GM19467 (cell line): ENCODE data around the gene RGS14.
"Not testable (repeated sequence)": the region's sequence is repeated elsewhere in the genome, so short reads cannot be mapped to it uniquely, and the experiment has no call there.

Source experiments
- ATAC-seq: cut with Tn5 transposase; IDR thresholded peaks from one replicate; pipeline ENCODE4 v1.9.1; 2021; ENCODE audit warnings: mild to moderate bottlenecking, moderate library complexity; ENCODE audit not compliant: unreplicated experiment

The RGS14 gene

DNA sequence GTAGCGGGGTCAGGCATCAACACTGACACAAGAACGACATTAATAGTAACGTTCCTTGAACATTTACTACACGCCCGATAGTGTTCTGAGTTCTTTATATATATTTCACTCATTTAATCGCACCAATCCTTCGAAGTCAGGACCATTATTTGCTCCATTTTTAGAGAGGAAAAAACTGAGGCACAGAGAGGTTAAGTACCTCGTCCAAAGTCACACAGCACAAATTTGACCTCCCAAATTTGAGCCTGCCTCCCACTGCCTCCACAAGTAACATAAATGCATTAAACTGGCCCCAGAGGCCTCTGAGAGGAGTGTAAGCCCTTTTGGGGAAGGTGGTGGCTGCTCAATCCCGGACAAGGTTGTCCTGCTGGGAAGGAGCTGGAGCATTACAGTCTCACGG lies 5.8 kb downstream of the RGS14 start:
- no peak for ATAC-seq

DNA sequence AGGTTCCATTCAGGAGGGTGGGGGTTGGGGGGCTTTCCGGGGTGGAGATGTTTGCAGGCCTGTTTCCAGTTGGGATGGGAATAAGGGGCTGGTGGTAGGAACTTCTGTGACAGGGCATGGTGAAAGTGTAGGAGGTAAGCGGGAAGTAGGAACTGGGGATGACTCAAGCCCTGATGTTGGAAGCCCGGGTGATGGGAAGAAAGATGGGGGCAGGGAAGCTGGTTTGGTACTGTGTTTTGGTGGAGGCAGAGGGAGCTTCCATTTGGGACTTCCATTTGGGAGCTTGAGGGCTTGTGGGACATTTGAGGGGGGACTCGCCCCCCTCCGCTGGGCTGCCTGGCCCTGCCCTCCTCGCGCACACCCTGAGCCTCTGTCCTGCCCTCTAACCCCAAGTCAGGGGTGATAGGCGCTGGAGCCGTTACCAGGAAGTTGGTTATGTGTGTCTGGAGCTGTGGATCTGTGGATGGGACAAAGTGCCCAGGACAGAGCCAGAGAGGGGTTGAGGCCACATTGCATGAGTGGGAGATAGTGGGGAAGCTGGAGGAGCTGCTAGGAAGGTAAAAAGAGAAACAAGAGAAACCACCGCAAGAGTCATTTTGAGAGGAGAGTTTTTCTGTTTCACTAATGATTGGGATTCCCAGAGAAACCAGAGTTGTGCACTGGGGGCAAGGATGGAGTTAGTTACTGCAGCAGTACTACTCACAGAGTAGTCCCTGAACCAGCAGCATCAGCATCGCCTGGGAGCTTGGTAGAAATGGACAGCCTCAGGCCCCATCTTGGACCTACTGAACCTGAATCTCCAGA lies 6.6 kb downstream of the RGS14 start:
- no peak for ATAC-seq

GRCh38 chr5:177365845-177366527 lies 8.3 kb downstream of the RGS14 start:
- ATAC-seq, result no peak

DNA sequence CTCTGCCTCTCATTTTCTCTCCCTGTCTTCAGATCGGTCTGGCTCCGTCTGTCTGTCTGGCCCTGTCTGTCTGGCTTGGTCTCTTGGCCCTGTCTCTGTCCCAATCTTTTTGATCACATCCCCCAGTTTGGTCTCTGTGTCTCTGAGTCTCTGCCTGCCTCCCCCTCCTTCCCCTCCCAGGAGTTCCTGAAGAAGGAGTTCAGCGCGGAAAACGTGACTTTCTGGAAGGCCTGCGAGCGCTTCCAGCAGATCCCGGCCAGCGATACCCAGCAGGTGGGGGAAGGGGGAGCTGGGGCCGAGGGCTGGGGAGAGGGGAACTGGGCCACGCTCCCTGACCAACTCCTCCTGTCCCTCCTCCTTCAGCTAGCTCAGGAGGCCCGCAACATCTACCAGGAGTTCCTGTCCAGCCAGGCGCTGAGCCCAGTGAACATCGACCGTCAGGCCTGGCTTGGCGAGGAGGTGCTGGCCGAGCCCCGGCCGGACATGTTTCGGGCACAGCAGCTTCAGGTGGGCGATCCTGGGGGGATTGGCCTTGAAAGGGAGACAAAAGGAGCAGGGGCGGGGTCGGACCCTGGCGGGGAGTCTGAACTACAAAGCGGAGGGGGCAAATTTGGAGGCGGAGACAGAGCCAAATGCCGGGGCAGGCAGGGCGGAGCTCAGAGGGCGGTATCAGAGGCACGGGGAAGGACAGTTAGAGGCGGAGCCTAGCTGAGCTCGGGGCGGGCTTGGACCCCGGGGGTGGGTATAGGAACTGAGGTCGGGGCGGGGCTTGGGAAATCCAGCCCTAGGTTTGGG lies 9.0 kb downstream of the RGS14 start:
- no peak for ATAC-seq

DNA sequence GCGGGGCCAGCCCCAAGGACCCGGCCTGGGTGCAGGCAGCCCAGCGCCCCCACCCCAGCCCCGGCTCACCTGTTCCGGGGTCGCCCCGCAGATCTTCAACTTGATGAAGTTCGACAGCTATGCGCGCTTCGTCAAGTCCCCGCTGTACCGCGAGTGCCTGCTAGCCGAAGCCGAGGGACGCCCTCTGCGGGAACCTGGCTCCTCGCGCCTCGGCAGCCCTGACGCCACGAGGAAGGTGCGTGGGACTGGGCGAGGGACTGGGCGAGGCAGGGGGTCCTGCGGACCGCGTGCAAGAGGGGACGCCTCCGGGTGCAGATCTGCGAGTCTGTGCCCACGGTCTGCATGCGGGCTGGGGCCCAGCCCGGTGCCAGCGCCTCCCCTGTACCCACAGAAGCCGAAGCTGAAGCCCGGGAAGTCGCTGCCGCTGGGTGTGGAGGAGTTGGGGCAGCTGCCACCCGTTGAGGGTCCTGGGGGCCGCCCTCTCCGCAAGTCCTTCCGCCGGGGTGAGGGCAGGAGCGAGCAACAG lies 9.7 kb downstream of the RGS14 start:
- ATAC-seq, result no peak

DNA sequence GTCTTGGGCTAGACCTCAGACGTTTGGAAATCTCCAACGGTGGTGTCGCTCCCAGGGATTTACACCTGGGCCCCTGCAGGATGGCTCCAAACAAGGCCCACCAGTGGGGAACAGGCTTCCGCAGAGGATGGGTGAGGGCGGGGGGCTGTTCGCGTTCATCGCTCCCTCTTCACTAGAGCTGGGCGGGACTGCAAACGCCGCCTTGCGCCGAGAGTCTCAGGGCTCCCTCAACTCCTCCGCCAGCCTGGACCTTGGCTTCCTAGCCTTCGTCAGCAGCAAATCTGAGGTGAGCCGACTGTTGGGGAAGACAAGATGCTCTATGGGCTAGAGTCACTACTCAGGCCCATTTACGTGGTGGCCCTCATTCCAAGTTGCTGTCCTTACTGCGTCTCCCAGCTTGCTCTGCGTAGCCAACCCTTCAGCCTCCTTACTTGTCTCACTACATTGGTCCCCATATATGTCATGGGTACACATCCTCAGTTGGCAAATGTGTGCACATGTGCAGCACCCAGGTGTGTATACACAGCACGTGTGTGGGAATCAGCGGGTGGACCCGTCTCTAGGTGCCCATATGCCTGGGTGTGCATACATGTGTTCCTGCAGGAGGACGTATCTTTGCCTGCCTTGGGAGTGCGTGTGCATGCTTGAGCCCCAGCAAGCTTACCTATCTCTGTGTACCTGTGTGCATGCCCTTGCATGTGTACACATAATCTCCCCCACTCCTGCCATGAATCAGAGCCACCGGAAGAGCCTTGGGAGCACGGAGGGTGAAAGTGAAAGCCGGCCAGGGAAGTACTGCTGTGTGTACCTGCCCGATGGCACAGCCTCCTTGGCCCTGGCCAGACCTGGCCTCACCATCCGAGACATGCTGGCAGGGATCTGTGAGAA lies 10.5 kb downstream of the RGS14 start:
- no peak for ATAC-seq

GRCh38 chr5:177368869-177369644 lies 11.3 kb downstream of the RGS14 start:
- no peak for ATAC-seq

- ATAC-seq, result no peak
These were observed 12.1 kb downstream of the RGS14 start for GRCh38 chr5:177369645-177370440.

- no peak for ATAC-seq
These were observed 12.9 kb downstream of the RGS14 start for GRCh38 chr5:177370488-177371119.

DNA sequence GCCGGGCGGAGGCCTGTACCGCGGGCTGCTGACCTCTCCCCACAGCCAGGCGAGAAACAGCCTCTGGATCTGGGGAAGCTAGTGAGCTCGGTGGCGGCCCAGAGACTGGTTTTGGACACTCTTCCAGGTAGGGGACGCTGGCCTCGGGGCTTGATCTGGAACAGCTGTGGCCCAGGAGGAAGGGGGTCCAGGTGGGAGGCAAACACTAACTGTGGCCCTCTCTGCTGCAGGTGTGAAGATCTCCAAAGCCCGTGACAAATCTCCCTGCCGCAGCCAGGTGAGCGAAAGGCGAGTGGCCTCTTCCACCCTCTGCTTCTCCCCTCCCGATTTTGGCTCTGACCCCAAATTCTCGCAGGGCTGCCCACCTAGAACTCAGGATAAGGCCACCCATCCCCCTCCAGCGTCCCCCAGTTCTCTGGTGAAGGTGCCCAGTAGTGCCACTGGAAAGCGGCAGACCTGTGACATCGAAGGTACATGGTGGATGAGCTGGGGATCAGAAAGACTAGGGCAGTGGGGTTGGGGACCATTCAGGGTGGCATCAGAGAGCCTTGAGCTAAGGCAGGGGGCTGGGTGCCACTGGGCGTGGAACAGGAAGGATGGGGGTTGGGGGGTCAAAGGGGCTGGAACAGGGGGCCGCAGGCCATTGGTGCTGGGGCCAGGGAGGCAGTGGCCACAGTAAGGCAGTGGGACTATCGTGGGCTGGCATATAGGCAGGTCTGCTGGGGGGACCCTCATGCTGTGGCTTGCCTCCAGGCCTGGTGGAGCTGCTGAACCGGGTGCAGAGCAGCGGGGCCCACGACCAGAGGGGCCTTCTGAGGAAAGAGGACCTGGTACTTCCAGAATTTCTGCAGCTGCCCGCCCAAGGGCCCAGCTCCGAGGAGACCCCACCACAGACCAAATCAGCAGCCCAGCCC lies 13.7 kb downstream of the RGS14 start:
- no peak for ATAC-seq

- no peak for ATAC-seq
These were observed 14.5 kb downstream of the RGS14 start for GRCh38 chr5:177372034-177372896.

- no peak for ATAC-seq
These were observed 15.2 kb downstream of the RGS14 start for GRCh38 chr5:177372910-177373309.

DNA sequence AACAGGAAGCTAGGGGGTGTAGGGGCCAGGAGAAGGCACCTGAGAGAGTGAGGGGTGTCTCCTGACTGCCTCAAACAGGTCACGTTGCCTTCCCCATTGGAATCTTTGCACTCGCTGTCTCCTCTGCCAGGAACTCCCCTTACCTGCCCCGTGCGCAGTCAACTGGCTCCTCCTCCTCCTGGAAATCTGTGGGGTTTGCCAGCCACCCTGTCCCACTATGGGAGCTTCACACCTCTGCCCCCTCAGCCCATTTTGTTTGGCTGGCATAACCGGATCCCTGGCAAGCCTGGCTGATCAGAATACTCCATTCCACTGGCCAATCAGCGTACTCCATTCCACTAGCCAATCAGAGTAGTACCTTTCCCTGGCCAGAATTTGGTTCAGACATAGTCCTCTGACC lies 16.1 kb downstream of the RGS14 start:
- ATAC-seq, result no peak

GRCh38 chr5:177374211-177374610 lies 16.5 kb downstream of the RGS14 start:
- no peak for ATAC-seq

- not testable (repeated sequence) for ATAC-seq
These were observed 17.8 kb downstream of the RGS14 start for GRCh38 chr5:177375516-177375915.

- ATAC-seq, result no peak
These were observed 18.4 kb downstream of the RGS14 start for GRCh38 chr5:177376107-177376506.
